ENCODE measurements around the gene SRPX2. TPM values are rescaled to one million over a fixed set of nuclear protein-coding genes. Genes with fewer than 3 reads are reported as not detected.
"Not testable (repeated sequence)": the region's sequence is repeated elsewhere in the genome, so short reads cannot be mapped to it uniquely, and the experiment has no call there.

SRPX2 gene
- total RNA-seq, 6 donors from 2014 or later: 14.6 to 39.8 (median 23.4) TPM

- ATAC-seq (ENCODE audit: low FRiP score in 2 of 2): no peak
- Histone ChIP-seq H3K9me3 (no peaks in the 10 kb centered on the region), H3K4me3 (no peak overlapping the region), H3K36me3 (no peaks in the 10 kb centered on the region), H3K4me1 (no peaks in the 10 kb centered on the region), H3K27ac (no peak overlapping the region), H3K27me3 (no peaks in the 10 kb centered on the region)
- no peak for DNase-seq
- no peak for TF ChIP-seq CTCF (IDR thresholded peaks at IDR 0.05)
- no peak for TF ChIP-seq POLR2A (IDR thresholded peaks at IDR 0.05)
- TF ChIP-seq EP300 (IDR thresholded peaks at IDR 0.05): no peak
- no peak for TF ChIP-seq POLR2AphosphoS5 (IDR thresholded peaks at IDR 0.05)
- WGBS, 2 donors: 80 to 92% methylated on average over 2 of the region's 2 CpGs
Measured at GRCh38 chrX:100719139-100719538, 75.1 kb downstream of the SRPX2 start.

GRCh38 chrX:100720301-100720700, 76.3 kb downstream of the SRPX2 start:
- Histone ChIP-seq H3K27ac (no peak overlapping the region), H3K9me3 (no peaks in the 10 kb centered on the region), H3K4me3 (no peak overlapping the region), H3K36me3 (no peaks in the 10 kb centered on the region), H3K4me1 (no peaks in the 10 kb centered on the region), H3K27me3 (no peaks in the 10 kb centered on the region)
- WGBS, 2 donors: 69 to 81% methylated on average over 2 of the region's 2 CpGs
- DNase-seq: no peak
- no peak for TF ChIP-seq EP300 (IDR thresholded peaks at IDR 0.05)
- no peak for TF ChIP-seq POLR2A (IDR thresholded peaks at IDR 0.05)
- TF ChIP-seq POLR2AphosphoS5 (IDR thresholded peaks at IDR 0.05): no peak
- TF ChIP-seq CTCF (IDR thresholded peaks at IDR 0.05): no peak
- ATAC-seq (ENCODE audit: low FRiP score in 2 of 2): no peak

GRCh38 chrX:100721328-100721727, 77.3 kb downstream of the SRPX2 start:
- TF ChIP-seq EP300 (IDR thresholded peaks at IDR 0.05) (no peak), CTCF (IDR thresholded peaks at IDR 0.05) (no peak), POLR2A (IDR thresholded peaks at IDR 0.05) (no peak), POLR2AphosphoS5 (IDR thresholded peaks at IDR 0.05) (no peak)
- H3K4me3 ChIP-seq: no peak overlapping the region
- no peaks in the 10 kb centered on the region for H3K4me1 ChIP-seq
- H3K36me3 ChIP-seq: no peaks in the 10 kb centered on the region
- ATAC-seq (ENCODE audit: low FRiP score in 2 of 2) (no peak), DNase-seq (no peak)
- H3K9me3 ChIP-seq: no peaks in the 10 kb centered on the region
- H3K27me3 ChIP-seq: no peaks in the 10 kb centered on the region
- H3K27ac ChIP-seq: no peak overlapping the region

- H3K27me3 ChIP-seq, H3K27ac ChIP-seq: not testable (repeated sequence)
Measured at GRCh38 chrX:100724006-100724405, 80.0 kb downstream of the SRPX2 start.

More at GRCh38 chrX:100724006-100724405, 80.0 kb downstream of the SRPX2 start:
- not testable (repeated sequence) for DNase-seq; H3K9me3 ChIP-seq; H3K36me3 ChIP-seq; H3K4me3 ChIP-seq; ATAC-seq (ENCODE audit: low FRiP score in 2 of 2); H3K4me1 ChIP-seq
- WGBS, 2 donors: no CpG with 5 or more reads among the region's 30 CpGs

Other genes starting within 250 kb of the SRPX2 start
- gene PCDH19, start 233.9 kb upstream of the SRPX2 start, total RNA-seq: 1 to 10 TPM in 1 of 6 donors, under 1 TPM in 5; 0.10 to 1.0 (median 0.19) TPM
- gene TNMD, start 59.3 kb upstream of the SRPX2 start, total RNA-seq: not detected
- 10 to 100 TPM in 5 of 6 donors, 1 to 10 TPM in 1; 9.8 to 22.6 (median 17.1) TPM for gene TSPAN6, start 7.4 kb upstream of the SRPX2 start, total RNA-seq
- gene SYTL4, start 87.9 kb downstream of the SRPX2 start, total RNA-seq: 10 to 100 TPM in 5 of 6 donors, 1 to 10 TPM in 1; 7.4 to 26.2 (median 15.9) TPM
- gene CSTF2, start 176.2 kb downstream of the SRPX2 start, total RNA-seq: 10 to 100 TPM; 11.2 to 17.0 (median 14.2) TPM
- not detected for gene NOX1, start 230.2 kb downstream of the SRPX2 start, total RNA-seq